Measurements from ENCODE around the gene ADCY2. TPM values are rescaled to one million over a fixed set of nuclear protein-coding genes. Genes with fewer than 3 reads are reported as not detected.

ADCY2 gene
- total and polyA plus RNA-seq, 4 donors, result 0.56 to 9.3 (median 6.7) TPM

- ATAC-seq (ENCODE audit: low FRiP score) (no peak), DNase-seq (no peak)
- intact Hi-C loops (cut with DNase I), result no loop called here
- WGBS, 2 donors, result 74 to 76% methylated on average over 6 of the region's 6 CpGs
- no peaks in the 10 kb centered on the region for H3K36me3 ChIP-seq (ENCODE audit: control insufficient read depth in 1 of 2, insufficient read depth in 2 of 2, low read length in 1 of 2)
- no peaks in the 10 kb centered on the region for H3K9me3 ChIP-seq (ENCODE audit: control insufficient read depth, low read length)
- H3K27me3 ChIP-seq (ENCODE audit: control insufficient read depth in 1 of 2, insufficient read depth in 2 of 2, low read length in 1 of 2), result no peaks in the 10 kb centered on the region
- H3K4me3 ChIP-seq (ENCODE audit: low read length in 2 of 2), result no peak overlapping the region
- no peaks in the 10 kb centered on the region for H3K4me1 ChIP-seq (ENCODE audit: control insufficient read depth in 1 of 2, insufficient read depth in 2 of 2, low read length in 2 of 2)
- H3K27ac ChIP-seq (ENCODE audit: low read depth in 1 of 2, low read length in 2 of 2), result no peak overlapping the region
Measured at GRCh38 chr5:7650755-7651154, 254.8 kb downstream of the ADCY2 start.

GRCh38 chr5:7653046-7653445, 257.1 kb downstream of the ADCY2 start:
- Histone ChIP-seq H3K4me3 (ENCODE audit: low read length in 2 of 2) (no peak overlapping the region), H3K27ac (ENCODE audit: low read depth in 1 of 2, low read length in 2 of 2) (no peak overlapping the region), H3K9me3 (ENCODE audit: control insufficient read depth, low read length) (no peaks in the 10 kb centered on the region), H3K4me1 (ENCODE audit: control insufficient read depth in 1 of 2, insufficient read depth in 2 of 2, low read length in 2 of 2) (no peaks in the 10 kb centered on the region), H3K27me3 (ENCODE audit: control insufficient read depth in 1 of 2, insufficient read depth in 2 of 2, low read length in 1 of 2) (no peaks in the 10 kb centered on the region), H3K36me3 (ENCODE audit: control insufficient read depth in 1 of 2, insufficient read depth in 2 of 2, low read length in 1 of 2) (no peaks in the 10 kb centered on the region)
- 64 to 72% methylated on average over 6 of the region's 6 CpGs for WGBS, 2 donors
- DNase-seq (no peak), ATAC-seq (ENCODE audit: low FRiP score) (no peak)
- intact Hi-C loops (cut with DNase I), result no loop called here

GRCh38 chr5:7657153-7657552, 261.2 kb downstream of the ADCY2 start:
- H3K4me1 ChIP-seq (ENCODE audit: control insufficient read depth in 1 of 2, insufficient read depth in 2 of 2, low read length in 2 of 2), result no peaks in the 10 kb centered on the region
- no peaks in the 10 kb centered on the region for H3K36me3 ChIP-seq (ENCODE audit: control insufficient read depth in 1 of 2, insufficient read depth in 2 of 2, low read length in 1 of 2)
- WGBS, 2 donors, result 90% methylated on average over 3 of the region's 3 CpGs
- DNase-seq (no peak), ATAC-seq (ENCODE audit: low FRiP score) (no peak)
- H3K4me3 ChIP-seq (ENCODE audit: low read length in 2 of 2), result no peak overlapping the region
- H3K9me3 ChIP-seq (ENCODE audit: control insufficient read depth, low read length), result no peaks in the 10 kb centered on the region
- H3K27ac ChIP-seq (ENCODE audit: low read depth in 1 of 2, low read length in 2 of 2), result no peak overlapping the region
- intact Hi-C loops (cut with DNase I), result no loop called here
- no peaks in the 10 kb centered on the region for H3K27me3 ChIP-seq (ENCODE audit: control insufficient read depth in 1 of 2, insufficient read depth in 2 of 2, low read length in 1 of 2)

GRCh38 chr5:7659420-7659819, 263.5 kb downstream of the ADCY2 start:
- ATAC-seq (ENCODE audit: low FRiP score) (no peak), DNase-seq (no peak)
- Histone ChIP-seq H3K4me1 (ENCODE audit: control insufficient read depth in 1 of 2, insufficient read depth in 2 of 2, low read length in 2 of 2) (no peaks in the 10 kb centered on the region), H3K9me3 (ENCODE audit: control insufficient read depth, low read length) (no peaks in the 10 kb centered on the region), H3K4me3 (ENCODE audit: low read length in 2 of 2) (no peak overlapping the region), H3K27me3 (ENCODE audit: control insufficient read depth in 1 of 2, insufficient read depth in 2 of 2, low read length in 1 of 2) (no peaks in the 10 kb centered on the region), H3K36me3 (ENCODE audit: control insufficient read depth in 1 of 2, insufficient read depth in 2 of 2, low read length in 1 of 2) (no peaks in the 10 kb centered on the region), H3K27ac (ENCODE audit: low read depth in 1 of 2, low read length in 2 of 2) (no peak overlapping the region)
- intact Hi-C loops (cut with DNase I), result no loop called here
- WGBS, 2 donors, result 75 to 84% methylated on average over 4 of the region's 4 CpGs

- no peak overlapping the region for H3K4me3 ChIP-seq (ENCODE audit: low read length in 2 of 2)
- H3K4me1 ChIP-seq (ENCODE audit: control insufficient read depth in 1 of 2, insufficient read depth in 2 of 2, low read length in 2 of 2), result no peaks in the 10 kb centered on the region
- no peaks in the 10 kb centered on the region for H3K27me3 ChIP-seq (ENCODE audit: control insufficient read depth in 1 of 2, insufficient read depth in 2 of 2, low read length in 1 of 2)
- H3K27ac ChIP-seq (ENCODE audit: low read depth in 1 of 2, low read length in 2 of 2), result no peak overlapping the region
- 63 to 70% methylated on average over 6 of the region's 6 CpGs for WGBS, 2 donors
- DNase-seq (no peak), ATAC-seq (ENCODE audit: low FRiP score) (no peak)
- H3K36me3 ChIP-seq (ENCODE audit: control insufficient read depth in 1 of 2, insufficient read depth in 2 of 2, low read length in 1 of 2), result no peaks in the 10 kb centered on the region
- intact Hi-C loops (cut with DNase I), result no loop called here
- H3K9me3 ChIP-seq (ENCODE audit: control insufficient read depth, low read length), result no peaks in the 10 kb centered on the region
Measured at GRCh38 chr5:7662289-7662688, 266.4 kb downstream of the ADCY2 start.

GRCh38 chr5:7663808-7664207, 267.9 kb downstream of the ADCY2 start:
- DNase-seq, result no peak
- no peak overlapping the region for H3K27ac ChIP-seq (ENCODE audit: low read depth in 1 of 2, low read length in 2 of 2)
- ATAC-seq (ENCODE audit: low FRiP score), result no peak
- H3K4me1 ChIP-seq (ENCODE audit: control insufficient read depth in 1 of 2, insufficient read depth in 2 of 2, low read length in 2 of 2), result no peaks in the 10 kb centered on the region
- 76 to 78% methylated on average over 3 of the region's 3 CpGs for WGBS, 2 donors
- intact Hi-C loops (cut with DNase I), result no loop called here
- H3K4me3 ChIP-seq (ENCODE audit: low read length in 2 of 2), result no peak overlapping the region
- no peaks in the 10 kb centered on the region for H3K27me3 ChIP-seq (ENCODE audit: control insufficient read depth in 1 of 2, insufficient read depth in 2 of 2, low read length in 1 of 2)
- no peaks in the 10 kb centered on the region for H3K9me3 ChIP-seq (ENCODE audit: control insufficient read depth, low read length)
- no peaks in the 10 kb centered on the region for H3K36me3 ChIP-seq (ENCODE audit: control insufficient read depth in 1 of 2, insufficient read depth in 2 of 2, low read length in 1 of 2)

GRCh38 chr5:7664208-7664607, 268.3 kb downstream of the ADCY2 start:
- Histone ChIP-seq H3K27ac (ENCODE audit: low read depth in 1 of 2, low read length in 2 of 2) (no peak overlapping the region), H3K9me3 (ENCODE audit: control insufficient read depth, low read length) (no peaks in the 10 kb centered on the region), H3K36me3 (ENCODE audit: control insufficient read depth in 1 of 2, insufficient read depth in 2 of 2, low read length in 1 of 2) (no peaks in the 10 kb centered on the region), H3K27me3 (ENCODE audit: control insufficient read depth in 1 of 2, insufficient read depth in 2 of 2, low read length in 1 of 2) (no peaks in the 10 kb centered on the region), H3K4me3 (ENCODE audit: low read length in 2 of 2) (no peak overlapping the region), H3K4me1 (ENCODE audit: control insufficient read depth in 1 of 2, insufficient read depth in 2 of 2, low read length in 2 of 2) (no peaks in the 10 kb centered on the region)
- DNase-seq (no peak), ATAC-seq (ENCODE audit: low FRiP score) (no peak)
- 77 to 79% methylated on average over 2 of the region's 2 CpGs for WGBS, 2 donors
- intact Hi-C loops (cut with DNase I), result no loop called here

GRCh38 chr5:7667216-7667767, 271.4 kb downstream of the ADCY2 start:
- Histone ChIP-seq H3K27me3 (ENCODE audit: control insufficient read depth in 1 of 2, insufficient read depth in 2 of 2, low read length in 1 of 2) (no peaks in the 10 kb centered on the region), H3K9me3 (ENCODE audit: control insufficient read depth, low read length) (no peaks in the 10 kb centered on the region), H3K4me3 (ENCODE audit: low read length in 2 of 2) (no peak overlapping the region), H3K36me3 (ENCODE audit: control insufficient read depth in 1 of 2, insufficient read depth in 2 of 2, low read length in 1 of 2) (no peaks in the 10 kb centered on the region), H3K4me1 (ENCODE audit: control insufficient read depth in 1 of 2, insufficient read depth in 2 of 2, low read length in 2 of 2) (no peaks in the 10 kb centered on the region), H3K27ac (ENCODE audit: low read depth in 1 of 2, low read length in 2 of 2) (no peak overlapping the region)
- 70 to 72% methylated on average over 5 of the region's 5 CpGs for whole genome bisulfite sequencing, 2 donors
- intact Hi-C loops (cut with DNase I), result no loop called here
- no peak for ATAC-seq (ENCODE audit: low FRiP score)
- no peak for DNase-seq

- Histone ChIP-seq H3K9me3 (ENCODE audit: control insufficient read depth, low read length) (no peaks in the 10 kb centered on the region), H3K27me3 (ENCODE audit: control insufficient read depth in 1 of 2, insufficient read depth in 2 of 2, low read length in 1 of 2) (no peaks in the 10 kb centered on the region), H3K4me1 (ENCODE audit: control insufficient read depth in 1 of 2, insufficient read depth in 2 of 2, low read length in 2 of 2) (no peaks in the 10 kb centered on the region), H3K4me3 (ENCODE audit: low read length in 2 of 2) (no peak overlapping the region), H3K36me3 (ENCODE audit: control insufficient read depth in 1 of 2, insufficient read depth in 2 of 2, low read length in 1 of 2) (no peaks in the 10 kb centered on the region), H3K27ac (ENCODE audit: low read depth in 1 of 2, low read length in 2 of 2) (no peak overlapping the region)
- DNase-seq (no peak), ATAC-seq (ENCODE audit: low FRiP score) (no peak)
- 86 to 95% methylated on average over 1 of the region's 1 CpG for WGBS, 2 donors
- intact Hi-C loops (cut with DNase I), result no loop called here
Measured at GRCh38 chr5:7668161-7668560, 272.2 kb downstream of the ADCY2 start.

Measured in aorta (tissue), 5 donors.